Glomerular visceral epithelial cell (primary cell): ENCODE data around the gene GRIK4.
"Not testable (repeated sequence)": the region's sequence is repeated elsewhere in the genome, so short reads cannot be mapped to it uniquely, and the experiment has no call there.

Source experiments
- DNase-seq: peaks from one replicate; pipeline ENCODE4 v3.0.0-alpha.2; 2016; ENCODE audit errors: extremely low spot score

GRIK4 gene

DNA sequence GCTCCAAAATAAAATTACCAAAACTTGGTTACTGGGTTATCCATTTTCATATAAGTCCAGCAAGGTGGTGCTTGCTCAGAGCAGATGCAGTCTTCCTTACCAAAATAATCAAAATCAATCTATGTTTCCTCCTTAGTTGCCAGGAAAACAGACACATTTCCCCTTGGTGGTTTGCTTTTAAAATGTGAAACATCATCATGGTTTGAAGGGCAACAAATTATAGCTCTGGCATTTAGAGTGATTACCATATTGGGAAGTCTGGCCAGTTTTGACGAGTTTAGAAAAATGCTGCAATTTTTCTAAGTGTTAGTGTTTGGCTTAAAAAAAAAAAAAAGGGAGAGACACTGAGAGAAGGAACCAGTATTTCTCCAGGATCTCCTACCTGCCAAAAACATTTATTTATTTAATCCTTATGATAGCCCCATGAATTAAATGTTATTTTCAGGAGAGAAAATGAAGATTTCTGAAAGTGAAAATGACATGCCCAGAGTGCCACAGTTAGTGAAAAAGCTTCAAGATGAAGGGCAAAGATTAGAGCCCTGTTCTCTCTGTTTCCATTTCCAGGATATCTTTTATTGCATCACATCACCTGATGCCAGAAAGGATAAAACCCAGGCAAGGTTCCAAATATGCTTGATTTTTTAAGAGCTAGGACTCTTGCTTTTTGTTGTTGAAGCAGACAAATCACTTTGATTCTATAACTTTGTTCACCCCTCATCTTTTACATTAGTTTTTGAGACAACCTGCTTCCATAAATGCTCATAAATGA is 482.7 kb downstream of the GRIK4 start:
- DNase-seq, result no peak

DNA sequence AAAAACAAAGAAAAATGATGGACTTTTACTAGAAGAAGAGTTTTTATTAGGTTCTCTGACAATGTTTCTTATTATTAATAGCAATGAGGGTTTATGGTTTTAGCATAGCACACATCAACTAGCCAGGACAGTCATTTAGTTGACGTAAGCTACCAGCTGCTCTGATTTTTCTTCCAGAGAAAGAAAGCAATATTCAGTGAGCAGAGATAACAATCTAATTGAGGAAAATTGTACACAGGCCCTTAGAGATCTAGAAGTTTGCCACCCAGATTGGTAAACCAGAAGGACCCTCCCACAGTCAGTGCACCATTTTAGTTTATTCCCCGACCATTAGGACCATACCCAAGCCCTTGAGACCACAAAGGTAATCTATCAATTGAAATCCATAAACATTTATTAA is 483.6 kb downstream of the GRIK4 start:
- no peak for DNase-seq

DNA sequence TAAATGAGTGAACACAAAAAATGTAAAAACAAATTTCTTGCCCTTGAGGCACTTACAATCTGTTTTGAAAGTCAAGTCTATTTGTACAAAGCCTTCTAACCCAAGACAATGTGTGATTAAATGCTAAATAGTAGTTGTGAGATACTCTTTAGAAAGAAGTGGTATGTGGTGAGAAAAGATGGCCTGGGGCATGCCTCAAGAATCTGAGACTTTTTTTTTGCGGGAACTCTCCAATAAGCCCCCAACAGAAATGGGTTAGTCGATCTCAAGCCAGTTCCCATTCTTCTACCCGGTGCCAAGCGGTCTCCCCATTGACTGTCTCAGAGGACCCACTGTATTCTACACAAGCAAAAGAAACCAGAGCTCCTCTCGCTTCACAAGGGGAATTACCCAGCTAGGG is 485.4 kb downstream of the GRIK4 start:
- DNase-seq, result no peak

GRCh38 chr11:120998581-120998980 is 487.0 kb downstream of the GRIK4 start:
- no peak for DNase-seq

GRCh38 chr11:121004206-121004840 is 492.8 kb downstream of the GRIK4 start:
- DNase-seq, result no peak

DNA sequence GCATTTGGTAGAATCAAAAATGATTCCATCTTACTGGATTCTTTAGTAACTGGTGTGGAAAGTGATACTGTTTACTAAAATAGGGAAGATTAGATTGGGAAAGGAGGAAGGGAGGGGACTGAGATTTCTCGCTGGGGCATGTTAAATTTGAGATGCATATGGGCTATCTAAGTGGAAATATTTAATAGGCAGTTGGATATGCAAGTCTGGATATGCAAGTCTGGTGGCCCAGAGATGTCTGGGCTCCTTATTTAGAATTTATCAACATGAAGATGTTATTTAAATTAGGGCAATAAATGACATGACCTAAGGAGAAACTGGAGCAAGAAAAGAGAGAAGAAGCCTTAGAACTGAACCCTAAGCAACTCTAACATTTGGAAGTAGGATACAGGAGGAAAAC is 495.4 kb downstream of the GRIK4 start:
- DNase-seq, result no peak

DNA sequence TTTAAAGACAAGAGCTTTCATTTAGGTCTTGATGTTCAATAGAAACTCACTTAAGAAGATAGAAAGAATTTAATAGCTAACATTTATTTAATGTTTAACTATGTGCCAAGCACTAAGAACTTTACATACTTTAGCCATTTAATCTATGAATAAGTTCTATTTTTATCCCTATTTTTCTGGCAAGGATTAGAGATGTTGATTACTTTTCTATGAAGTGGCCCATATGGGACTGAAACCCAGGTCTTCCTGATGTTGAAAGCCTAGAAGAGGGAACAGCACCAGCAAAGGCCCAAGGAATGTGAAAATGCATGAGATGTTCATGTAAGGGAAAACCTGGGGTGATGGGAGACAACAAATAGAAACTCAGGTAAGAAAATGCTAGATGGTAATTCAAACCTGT is 497.0 kb downstream of the GRIK4 start:
- no peak for DNase-seq

- DNase-seq, result no peak
Observed at GRCh38 chr11:121012091-121012490, 500.5 kb downstream of the GRIK4 start.

DNA sequence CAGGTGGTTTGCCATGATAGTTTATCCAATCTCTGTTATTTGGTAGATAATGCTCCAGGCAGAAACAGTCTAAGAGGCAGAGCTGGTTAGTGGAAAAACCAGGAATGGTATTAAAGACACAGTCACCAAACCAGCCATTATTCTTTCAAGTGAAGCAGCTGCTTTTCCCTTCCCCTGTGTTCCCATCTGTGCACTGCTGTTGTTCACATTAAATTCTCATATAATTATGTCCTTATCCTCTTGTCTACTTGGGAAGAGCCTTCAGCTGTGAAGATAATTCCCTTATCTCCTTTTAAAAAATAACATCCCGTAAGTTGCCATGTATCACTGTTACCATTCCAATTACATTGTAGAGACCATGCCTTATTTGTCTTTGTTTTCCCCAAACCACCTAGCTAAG is 507.2 kb downstream of the GRIK4 start:
- DNase-seq, result no peak

DNA sequence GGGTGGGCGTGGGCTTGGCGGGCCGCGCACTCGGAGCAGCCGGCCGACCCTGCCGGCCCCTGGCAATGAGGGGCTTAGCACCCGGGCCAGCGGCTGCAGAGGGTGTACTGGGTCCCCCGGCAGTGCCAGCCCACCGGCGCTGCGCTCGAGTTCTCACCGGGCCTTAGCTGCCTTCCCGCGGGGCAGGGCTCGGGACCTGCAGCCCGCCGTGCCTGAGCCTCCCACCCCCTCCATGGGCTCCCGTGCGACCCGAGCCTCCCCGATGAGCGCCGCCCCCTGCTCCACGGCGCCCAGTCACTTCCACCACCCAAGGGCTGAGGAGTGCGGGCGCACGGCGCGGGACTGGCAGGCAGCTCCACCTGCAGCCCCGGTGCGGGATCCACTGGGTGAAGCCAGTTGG is 510.2 kb downstream of the GRIK4 start:
- not testable (repeated sequence) for DNase-seq

GRCh38 chr11:121023848-121024751 is 512.6 kb downstream of the GRIK4 start, which contains the start of gene TBCEL:
Gene TBCEL (plus strand): TSS chr11:121024102. CDS start chr11:121045691, 21,589 bp downstream.
- DNase-seq, result peak; percentile 82

DNA sequence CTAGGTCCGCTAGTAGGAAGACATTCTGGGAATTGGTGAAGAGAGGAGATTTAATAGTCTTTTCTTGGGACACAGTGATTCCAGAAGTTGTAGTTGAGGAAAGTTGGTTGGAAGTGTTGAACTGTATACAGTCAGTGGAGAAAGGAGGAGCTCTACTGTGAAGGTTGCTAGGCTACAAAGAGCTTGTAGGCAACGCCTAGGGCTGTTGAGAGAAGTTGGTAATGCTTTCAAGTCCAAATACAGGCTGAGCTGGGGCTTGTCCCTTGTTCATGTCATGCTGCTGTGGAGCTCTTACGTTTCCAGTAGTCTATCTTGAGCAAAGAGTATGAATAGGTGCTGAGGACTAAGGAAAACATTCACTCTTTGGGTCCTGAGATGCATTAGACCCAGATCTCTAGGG is 513.4 kb downstream of the GRIK4 start:
- DNase-seq, result peak; percentile 4

- DNase-seq, result no peak
Observed at GRCh38 chr11:121029153-121029552, 517.6 kb downstream of the GRIK4 start.

DNA sequence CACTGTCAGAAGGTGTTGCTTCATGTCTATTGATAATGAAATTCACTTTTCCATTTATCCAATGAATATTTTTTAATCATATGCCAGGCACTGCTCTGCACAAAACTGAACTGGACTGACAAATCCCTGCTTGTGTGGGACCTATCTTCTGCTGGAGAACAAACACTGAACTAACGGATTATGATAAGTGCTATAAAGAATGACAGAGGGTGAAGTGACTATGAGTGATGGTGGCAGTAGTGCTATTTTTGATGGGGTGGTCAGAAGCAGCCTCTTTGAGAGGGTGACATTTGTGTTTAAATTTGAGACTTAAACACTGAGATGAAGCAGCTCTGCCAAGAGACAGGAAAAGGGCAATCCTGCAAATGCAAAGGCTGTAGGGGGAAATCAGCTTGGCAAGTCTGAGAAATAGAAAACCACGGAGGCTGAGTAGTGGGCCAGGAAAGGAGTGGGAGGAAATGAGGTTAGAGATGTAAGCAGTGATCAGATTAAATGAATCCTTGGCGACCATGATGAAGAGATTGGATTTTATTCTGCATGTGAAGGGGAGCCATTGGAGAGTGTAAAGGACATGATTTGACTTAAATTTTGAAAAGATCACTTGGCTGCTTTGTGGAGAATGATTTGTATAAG is 518.4 kb downstream of the GRIK4 start:
- no peak for DNase-seq

GRCh38 chr11:121031167-121031566 is 519.6 kb downstream of the GRIK4 start:
- no peak for DNase-seq

DNA sequence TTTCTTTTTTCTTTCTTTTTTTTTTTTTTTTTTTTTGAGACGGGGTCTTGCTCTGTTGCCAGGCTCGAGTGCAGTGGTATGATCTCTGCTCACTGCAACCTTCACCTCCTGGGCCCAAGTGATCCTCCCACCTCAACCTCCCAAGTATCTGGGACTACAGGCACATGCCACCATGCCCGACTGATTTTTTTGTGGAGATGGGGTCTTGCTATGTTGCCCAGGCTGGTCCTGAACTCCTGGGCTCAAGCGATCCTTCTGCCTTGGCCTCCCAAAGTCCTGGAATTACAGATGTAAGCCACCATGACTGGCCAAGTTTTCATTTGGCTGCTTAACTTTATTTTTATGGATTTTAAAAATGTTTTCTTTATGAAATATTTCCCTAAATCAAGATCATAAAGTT is 520.1 kb downstream of the GRIK4 start:
- DNase-seq, result not testable (repeated sequence)

GRCh38 chr11:121032546-121032945 is 521.0 kb downstream of the GRIK4 start:
- DNase-seq, result no peak

DNA sequence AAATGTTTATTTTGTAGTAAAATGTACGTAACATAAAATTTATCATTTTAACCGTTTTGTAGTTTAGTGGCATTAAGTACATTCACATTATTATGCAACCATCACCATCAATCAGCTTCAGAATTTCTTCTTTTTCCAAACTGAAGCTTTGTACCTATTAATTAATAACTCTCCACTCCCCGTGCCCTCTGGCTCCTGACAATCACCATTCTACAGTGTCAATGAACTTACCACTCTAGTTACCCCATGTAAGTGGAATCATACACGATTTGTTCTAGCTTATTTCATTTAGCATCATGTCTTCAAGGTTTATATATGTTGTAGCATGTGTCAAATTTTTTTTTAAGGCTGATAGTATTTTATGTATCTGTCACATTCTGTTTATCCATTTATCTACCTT is 522.1 kb downstream of the GRIK4 start:
- DNase-seq, result no peak

- DNase-seq, result no peak
Observed at GRCh38 chr11:121035169-121035755, 523.7 kb downstream of the GRIK4 start.

DNA sequence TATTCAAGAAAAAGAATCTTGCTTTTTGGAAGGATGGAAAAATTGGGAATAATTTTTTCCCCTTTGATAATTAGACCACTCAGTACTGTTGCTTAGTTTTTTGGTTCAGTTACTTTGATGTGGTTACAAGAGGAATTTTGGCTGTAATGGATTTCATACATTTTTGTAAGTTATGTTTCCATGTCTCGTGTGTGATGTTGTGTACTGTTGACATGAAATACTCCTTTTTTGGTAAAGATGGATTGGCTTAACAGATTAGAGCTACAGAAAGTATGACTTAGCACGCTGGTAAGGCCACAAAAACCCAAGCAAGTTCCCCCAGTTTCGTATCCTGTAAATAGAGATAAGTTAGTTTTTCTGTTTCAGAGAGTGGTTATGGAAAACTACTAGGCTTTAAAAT is 524.2 kb downstream of the GRIK4 start:
- DNase-seq, result no peak

GRCh38 chr11:121037016-121037415 is 525.5 kb downstream of the GRIK4 start:
- no peak for DNase-seq
